Cardiac muscle cell (in vitro differentiated cells and primary cell): ENCODE results near the gene MUSTN1. TPM values are rescaled to one million over a fixed set of nuclear protein-coding genes. Genes with fewer than 3 reads are reported as not detected.

ENCODE experiments used
- DNase-seq, 2 donors: peaks; one replicate each; pipeline versions ENCODE4 v3.0.0 to v3.0.0-alpha.2; 2010 to 2017; ENCODE audit warnings: low read depth in 1 of 2, low spot score in 1 of 2
- H3K27ac ChIP-seq: fragments of 200-600 bp; sonication (generic); 2 replicates; pipeline ENCODE4 v1.5.1; 2016
- H3K27me3 ChIP-seq: fragments of 200-600 bp; sonication (generic); 2 replicates; pipeline ENCODE4 v1.6.0; 2016; ENCODE audit warnings: control low read depth
- H3K36me3 ChIP-seq: fragments of 200-600 bp; sonication (generic); 2 replicates; pipeline ENCODE4 v1.5.1; 2016; ENCODE audit warnings: control low read depth
- H3K4me1 ChIP-seq: fragments of 200-600 bp; sonication (generic); 2 replicates; pipeline ENCODE4 v1.8.1; 2017; ENCODE audit warnings: low read depth, mild to moderate bottlenecking, mixed run types
- H3K4me3 ChIP-seq: fragments of 200-600 bp; sonication (generic); 2 replicates; pipeline ENCODE4 v1.5.1; 2016; ENCODE audit warnings: mild to moderate bottlenecking
- H3K9me3 ChIP-seq: fragments of 200-600 bp; sonication (generic); 2 replicates; pipeline ENCODE4 v1.5.1; 2017; ENCODE audit warnings: low read depth, mild to moderate bottlenecking, control low read depth
- CTCF ChIP-seq: IDR thresholded peaks from 2 replicates; pipeline ENCODE4 v1.5.1; 2012; ENCODE audit warnings: low read depth, mild to moderate bottlenecking, low read length
- polyA plus RNA-seq: library from polyadenylated mRNA; unstranded; fragments of >200 nt; fragmentation: Nextera tagmentation; extraction: Ambion mirVana; gene quantifications from 2 replicates; pipeline ENCODE4 v1.2.1, GENCODE V29; 2016
- total RNA-seq: library from RNA; depleted of rRNA; stranded (reverse); fragments of >200 nt; gene quantifications from 2 replicates; pipeline ENCODE4 v1.2.3, GENCODE V29; 2016

MUSTN1 gene
- total and polyA plus RNA-seq, 2 experiments from 2014 or later, result not detected

- Histone ChIP-seq H3K36me3 (no peaks in the 10 kb centered on the region), H3K27me3 (no peaks in the 10 kb centered on the region), H3K4me3 (no peak overlapping the region), H3K27ac (no peak overlapping the region), H3K4me1 (no peaks in the 10 kb centered on the region), H3K9me3 (no peaks in the 10 kb centered on the region)
- TF ChIP-seq CTCF, result no peak
- DNase-seq, result peak in 1 of 2 donors; percentile 65
Measured at GRCh38 chr3:52873433-52874159, 38.8 kb upstream of the MUSTN1 start.

- no peaks in the 10 kb centered on the region for H3K4me1 ChIP-seq
- no peaks in the 10 kb centered on the region for H3K27me3 ChIP-seq
- H3K36me3 ChIP-seq, result no peaks in the 10 kb centered on the region
- no peaks in the 10 kb centered on the region for H3K9me3 ChIP-seq
- no peak for TF ChIP-seq CTCF
- H3K4me3 ChIP-seq, result no peak overlapping the region
- no peak overlapping the region for H3K27ac ChIP-seq
- DNase-seq, result no peak
Measured at GRCh38 chr3:52872245-52872644, 37.4 kb upstream of the MUSTN1 start.

GRCh38 chr3:52871761-52872160, 36.9 kb upstream of the MUSTN1 start:
- H3K4me3 ChIP-seq, result no peak overlapping the region
- H3K9me3 ChIP-seq, result no peaks in the 10 kb centered on the region
- no peaks in the 10 kb centered on the region for H3K36me3 ChIP-seq
- no peak for TF ChIP-seq CTCF
- no peaks in the 10 kb centered on the region for H3K4me1 ChIP-seq
- H3K27me3 ChIP-seq, result no peaks in the 10 kb centered on the region
- DNase-seq, result no peak
- H3K27ac ChIP-seq, result no peak overlapping the region

GRCh38 chr3:52870471-52870870, 35.7 kb upstream of the MUSTN1 start:
- H3K9me3 ChIP-seq, result no peaks in the 10 kb centered on the region
- no peaks in the 10 kb centered on the region for H3K27me3 ChIP-seq
- no peaks in the 10 kb centered on the region for H3K4me1 ChIP-seq
- H3K36me3 ChIP-seq, result no peaks in the 10 kb centered on the region
- H3K4me3 ChIP-seq, result no peak overlapping the region
- TF ChIP-seq CTCF, result no peak
- H3K27ac ChIP-seq, result no peak overlapping the region
- DNase-seq, result no peak

GRCh38 chr3:52866427-52866826, 31.6 kb upstream of the MUSTN1 start:
- DNase-seq, result no peak
- Histone ChIP-seq H3K4me3 (no peak overlapping the region), H3K36me3 (no peaks in the 10 kb centered on the region), H3K27ac (no peak overlapping the region), H3K27me3 (no peaks in the 10 kb centered on the region), H3K9me3 (no peaks in the 10 kb centered on the region), H3K4me1 (no peaks in the 10 kb centered on the region)
- TF ChIP-seq CTCF, result no peak

- no peaks in the 10 kb centered on the region for H3K36me3 ChIP-seq
- no peaks in the 10 kb centered on the region for H3K27me3 ChIP-seq
- H3K9me3 ChIP-seq, result no peaks in the 10 kb centered on the region
- no peak overlapping the region for H3K27ac ChIP-seq
- H3K4me3 ChIP-seq, result no peak overlapping the region
- no peaks in the 10 kb centered on the region for H3K4me1 ChIP-seq
- DNase-seq, result no peak
- no peak for TF ChIP-seq CTCF
Measured at GRCh38 chr3:52865994-52866393, 31.2 kb upstream of the MUSTN1 start.
